HG03469 (cell line): ENCODE results near the gene CERS2.

Experiments used
- ATAC-seq: cut with Tn5 transposase; IDR thresholded peaks from one replicate; pipeline ENCODE4 v1.9.1; 2021; ENCODE audit warnings: mild to moderate bottlenecking, moderate library complexity, moderate number of reproducible peaks; ENCODE audit not compliant: unreplicated experiment

CERS2 gene

GRCh38 chr1:150974580-150975478 lies at the start of gene CERS2:
CERS2 (minus strand) TSS chr1:150974835; CDS start chr1:150969090, 5,745 bp downstream.
- no peak for ATAC-seq

GRCh38 chr1:151013518-151013917 lies 38.9 kb upstream of the CERS2 start:
- ATAC-seq: no peak

- no peak for ATAC-seq
These were observed 38.2 kb upstream of the CERS2 start for GRCh38 chr1:151012684-151013471.

- ATAC-seq: no peak
These were observed 36.7 kb upstream of the CERS2 start for GRCh38 chr1:151011154-151011850.

- ATAC-seq: no peak
These were observed 35.7 kb upstream of the CERS2 start for GRCh38 chr1:151010346-151010726.

GRCh38 chr1:151009674-151010345 lies 35.2 kb upstream of the CERS2 start:
- ATAC-seq: no peak

- no peak for ATAC-seq
These were observed 34.6 kb upstream of the CERS2 start for GRCh38 chr1:151009206-151009587.

GRCh38 chr1:151008244-151009205 lies 33.9 kb upstream of the CERS2 start, which contains the start of gene PRUNE1:
PRUNE1 (plus strand) TSS chr1:151008449; CDS start chr1:151008633, 184 bp downstream.
- peak; percentile 47 for ATAC-seq

GRCh38 chr1:151007853-151008243 lies 33.2 kb upstream of the CERS2 start:
- no peak for ATAC-seq

- no peak for ATAC-seq
These were observed 31.9 kb upstream of the CERS2 start, which contains the start of gene MINDY1 for GRCh38 chr1:151006327-151007052. MINDY1 (minus strand) TSS chr1:151006902; CDS start chr1:151002617, 4,285 bp downstream.

- ATAC-seq: no peak
These were observed 31.2 kb upstream of the CERS2 start for GRCh38 chr1:151005729-151006319.

- no peak for ATAC-seq
These were observed 28.5 kb upstream of the CERS2 start for GRCh38 chr1:151003180-151003579.

GRCh38 chr1:151002611-151003010 lies 28.0 kb upstream of the CERS2 start:
- no peak for ATAC-seq

GRCh38 chr1:151002051-151002450 lies 27.4 kb upstream of the CERS2 start:
- ATAC-seq: no peak

GRCh38 chr1:151001602-151002001 lies 27.0 kb upstream of the CERS2 start:
- no peak for ATAC-seq

- ATAC-seq: no peak
These were observed 25.8 kb upstream of the CERS2 start for GRCh38 chr1:151000408-151000807.

GRCh38 chr1:150999926-151000325 lies 25.3 kb upstream of the CERS2 start:
- no peak for ATAC-seq

- no peak for ATAC-seq
These were observed 24.5 kb upstream of the CERS2 start for GRCh38 chr1:150999051-150999674.
